GM21825 (cell line): ENCODE measurements around the gene MAB21L4.

Experiments
- ATAC-seq: cut with Tn5 transposase; IDR thresholded peaks from one replicate; pipeline ENCODE4 v1.9.1; 2021; ENCODE audit warnings: mild to moderate bottlenecking, moderate library complexity; ENCODE audit not compliant: unreplicated experiment

The MAB21L4 gene

GRCh38 chr2:240925568-240926515, 29.9 kb upstream of the MAB21L4 start:
- no peak for ATAC-seq

- no peak for ATAC-seq
Observed at GRCh38 chr2:240925191-240925567, 29.2 kb upstream of the MAB21L4 start.

GRCh38 chr2:240922982-240923537, 27.1 kb upstream of the MAB21L4 start:
- no peak for ATAC-seq

GRCh38 chr2:240922245-240922981, 26.5 kb upstream of the MAB21L4 start:
- ATAC-seq = no peak

GRCh38 chr2:240921995-240922244, 26.0 kb upstream of the MAB21L4 start:
- no peak for ATAC-seq

DNA sequence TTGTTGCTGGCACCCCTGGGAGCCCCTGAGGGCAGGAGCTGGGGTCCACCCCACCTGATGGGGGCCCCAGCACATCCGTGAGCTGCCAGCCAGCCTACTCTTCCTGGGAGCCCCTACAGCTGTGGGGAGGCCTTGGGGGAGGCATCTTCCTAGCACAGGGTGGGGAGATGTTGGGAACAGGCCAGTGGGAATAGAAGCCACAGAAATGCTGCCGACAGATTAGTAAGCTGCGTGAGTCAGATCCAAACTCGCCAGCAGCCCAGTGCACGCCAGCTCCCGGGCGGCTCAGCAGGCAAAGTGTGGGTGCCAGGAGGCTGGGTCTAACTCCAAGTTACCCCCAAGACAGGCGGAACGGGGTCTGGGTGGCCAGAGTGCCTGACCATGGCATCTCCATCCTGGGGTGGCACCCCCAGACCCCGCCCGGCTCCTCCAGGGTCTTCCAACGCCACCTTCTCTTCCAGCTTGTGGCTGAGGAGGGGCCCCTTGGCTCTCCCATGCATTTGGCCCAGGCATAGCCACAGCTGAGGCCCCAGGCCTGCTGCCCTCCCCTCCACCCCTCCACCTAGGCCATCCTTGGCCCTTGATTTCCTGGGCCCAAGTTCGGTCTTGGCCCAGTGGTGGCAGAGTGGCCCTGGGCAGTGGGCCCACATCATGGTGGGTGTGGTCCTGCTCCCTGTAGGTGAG, 25.5 kb upstream of the MAB21L4 start:
- ATAC-seq = no peak

- no peak for ATAC-seq
Observed at GRCh38 chr2:240920783-240921231, 24.9 kb upstream of the MAB21L4 start.

DNA sequence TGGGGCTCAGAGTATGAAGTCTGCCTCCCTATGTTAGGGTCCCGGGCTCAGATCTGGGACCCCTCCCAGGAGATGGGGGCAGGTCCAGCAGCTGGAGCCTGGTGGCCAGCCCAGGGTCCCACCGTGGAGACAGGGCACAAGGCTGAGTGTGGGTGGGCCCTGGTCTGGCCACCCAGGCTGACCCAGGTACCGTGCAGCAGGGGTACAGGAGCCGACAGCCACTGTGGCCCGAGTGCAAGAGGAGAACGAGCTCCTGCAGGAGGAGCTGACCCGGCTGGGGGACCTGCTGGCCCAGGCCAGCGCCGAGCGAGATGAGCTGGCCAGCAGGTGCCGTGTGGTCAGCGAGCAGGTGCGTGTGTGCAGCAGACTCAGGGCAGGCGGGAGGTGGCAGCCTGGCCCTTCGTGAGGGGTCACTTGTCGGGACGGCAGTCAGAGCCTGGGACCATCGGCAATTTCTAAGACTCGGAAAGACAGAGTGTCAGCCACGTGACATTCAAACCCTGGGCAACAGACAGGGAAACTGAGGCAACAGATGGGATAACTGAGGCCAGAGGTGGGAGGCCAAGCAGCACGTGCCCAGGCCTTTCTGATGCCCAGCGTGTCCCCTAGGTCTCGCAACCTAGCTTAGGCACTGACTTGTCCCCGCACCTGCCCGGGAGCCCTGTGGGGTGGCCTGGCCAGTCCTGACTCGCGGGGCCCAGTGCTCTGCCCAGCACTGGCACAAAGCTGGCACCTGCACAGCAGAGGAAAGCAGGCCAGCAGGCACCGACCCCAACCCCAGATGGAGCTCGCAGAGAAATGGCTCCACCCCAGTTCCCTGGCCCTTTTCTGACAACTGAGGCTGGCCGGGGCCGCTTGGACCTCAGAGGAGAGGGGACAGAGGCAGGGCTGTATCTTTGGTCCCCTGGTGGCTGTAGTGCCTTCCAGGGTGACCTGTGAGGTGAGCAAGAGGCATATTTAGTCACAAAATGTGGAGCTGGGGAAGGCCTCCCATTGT, 24.1 kb upstream of the MAB21L4 start:
- ATAC-seq = no peak

DNA sequence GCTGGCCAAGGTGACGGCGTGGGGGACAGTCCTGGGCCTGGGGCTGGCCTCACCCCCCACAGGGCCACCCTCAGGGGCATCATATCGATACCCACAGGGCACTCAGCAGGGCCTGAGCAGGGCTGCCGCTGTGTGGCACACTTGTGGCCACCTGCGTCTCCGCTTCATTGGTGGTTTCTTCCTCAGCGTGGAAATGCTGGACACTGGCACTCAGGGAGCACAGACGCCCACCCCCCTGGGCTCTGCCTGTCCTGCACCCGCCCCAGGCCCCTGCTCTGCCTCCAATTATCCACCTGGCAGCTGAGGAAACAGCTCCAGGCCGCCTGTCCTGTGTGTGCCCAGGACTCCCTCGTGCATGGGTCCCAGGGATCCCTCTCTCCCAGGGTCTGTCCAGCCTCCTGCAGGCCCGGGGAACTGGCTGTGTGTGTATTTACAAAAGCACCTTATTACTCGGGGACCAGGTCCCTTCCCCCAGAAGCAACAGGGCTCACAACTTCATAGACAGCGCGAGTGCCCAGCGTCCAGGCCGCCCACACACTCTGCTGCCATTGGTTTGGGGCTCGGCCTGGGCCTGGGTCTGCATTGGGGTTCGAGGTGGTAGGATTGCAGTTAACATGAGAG, 23.3 kb upstream of the MAB21L4 start:
- ATAC-seq = no peak

GRCh38 chr2:240918258-240919091, 22.5 kb upstream of the MAB21L4 start:
- ATAC-seq = no peak

DNA sequence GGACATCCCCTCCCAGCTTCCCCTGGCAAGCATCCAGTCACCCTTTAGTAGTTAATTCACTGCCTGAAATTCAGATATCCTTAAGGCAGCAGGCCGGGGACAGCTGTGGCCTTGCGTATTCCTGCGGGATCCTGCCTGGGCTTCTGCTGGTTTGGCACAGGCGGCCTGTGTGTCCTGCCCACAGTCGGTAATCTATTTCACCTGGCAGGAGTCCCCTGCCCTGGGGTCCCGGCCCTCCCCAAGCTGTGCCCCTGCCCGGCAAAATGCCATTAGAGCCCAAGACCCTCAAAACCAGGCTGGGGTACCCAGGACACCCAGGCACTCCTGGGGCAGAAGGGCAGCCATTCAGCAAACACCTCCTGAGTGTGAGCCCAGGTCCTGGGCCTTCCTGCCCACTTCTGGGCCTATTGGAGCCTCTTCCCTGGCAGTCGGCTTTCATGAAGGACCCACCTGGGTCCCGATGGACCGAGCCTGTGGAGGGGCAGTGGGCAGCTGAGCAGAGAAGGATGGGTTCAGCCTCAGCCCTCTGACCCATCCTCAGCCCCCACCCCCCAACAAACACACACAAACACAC, 21.8 kb upstream of the MAB21L4 start:
- ATAC-seq = no peak

DNA sequence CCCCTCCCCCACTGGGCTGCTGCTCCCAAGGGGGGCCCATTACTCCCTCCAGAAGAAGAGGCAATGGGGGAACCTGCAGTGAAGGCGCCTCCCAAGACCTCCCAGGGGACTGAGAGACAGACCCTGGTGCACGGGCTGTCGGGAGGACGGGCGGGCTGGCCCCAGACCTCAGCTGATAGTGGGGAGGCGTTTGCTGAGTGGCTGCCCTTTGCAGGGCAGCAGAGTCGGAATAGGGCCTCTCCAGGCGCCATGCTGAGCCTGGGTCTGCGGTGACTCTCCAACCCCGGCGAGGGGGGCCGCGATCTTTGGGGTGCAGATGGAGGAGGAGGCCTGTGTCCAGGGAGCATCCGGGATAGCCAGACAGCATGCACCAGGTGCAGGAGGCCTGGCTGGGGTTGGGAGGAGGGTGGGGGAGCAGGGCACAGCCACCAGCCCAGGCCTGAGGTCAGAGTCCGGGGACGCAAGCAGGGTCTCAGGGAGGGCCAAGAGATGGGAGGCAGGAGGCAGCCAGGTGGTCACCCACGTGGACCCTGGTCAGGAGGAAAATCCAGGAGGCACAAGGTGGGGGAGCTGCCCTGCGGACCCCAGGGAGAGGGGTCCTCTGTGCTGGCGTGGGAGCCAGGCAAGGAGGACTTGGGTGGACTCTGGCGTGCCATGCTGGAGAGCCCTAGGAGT, 21.2 kb upstream of the MAB21L4 start:
- no peak for ATAC-seq

GRCh38 chr2:240916571-240917008, 20.6 kb upstream of the MAB21L4 start:
- no peak for ATAC-seq

DNA sequence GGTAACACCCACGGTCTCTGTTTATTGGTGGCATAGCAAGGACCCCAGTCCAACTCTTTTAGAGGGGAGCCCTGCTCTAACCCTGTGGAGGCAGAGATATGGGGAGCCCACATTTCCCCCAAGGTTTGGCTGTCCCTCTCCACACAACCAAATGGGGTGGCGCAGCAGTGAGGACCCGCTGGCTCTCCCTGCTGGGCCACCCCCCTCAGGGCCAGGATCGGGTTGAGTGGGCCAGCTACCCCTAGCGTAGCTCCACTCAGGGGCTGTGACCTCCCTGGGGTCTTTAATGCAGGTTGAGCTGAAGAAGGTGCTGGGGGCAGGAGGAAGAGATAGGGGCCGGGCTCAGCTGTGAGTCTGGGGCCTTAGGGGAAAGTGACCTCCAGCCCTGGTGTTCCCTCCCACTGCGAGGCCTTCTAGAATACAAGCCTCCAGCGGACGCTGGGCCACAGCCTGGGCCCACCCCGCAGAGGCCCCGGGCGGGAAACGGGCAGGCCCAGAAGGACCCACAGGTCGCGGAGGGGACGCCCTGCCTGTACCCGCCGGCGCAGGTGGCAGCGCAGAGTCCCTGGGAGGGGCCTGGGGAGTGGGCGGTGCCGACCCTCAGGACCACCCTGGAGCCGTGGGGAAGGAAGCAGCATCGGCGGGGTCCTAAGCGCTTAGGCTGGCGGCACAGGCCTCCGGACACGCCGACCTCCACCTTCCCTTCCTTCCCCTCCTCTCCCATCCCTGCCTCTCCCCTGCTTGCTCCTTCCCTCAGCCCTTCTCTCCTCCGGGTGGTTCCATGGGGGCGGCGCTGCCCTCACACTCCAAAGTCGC, 19.8 kb upstream of the MAB21L4 start:
- ATAC-seq = no peak

- ATAC-seq = no peak
Observed at GRCh38 chr2:240914645-240915525, 18.9 kb upstream of the MAB21L4 start.
